NCI-H774 (cell line): ENCODE measurements around the gene TIE1.

Experiments
- DNase-seq: peaks from one replicate; lab custom pipeline; 2025; lab: John Stamatoyannopoulos, UW

Gene TIE1

DNA sequence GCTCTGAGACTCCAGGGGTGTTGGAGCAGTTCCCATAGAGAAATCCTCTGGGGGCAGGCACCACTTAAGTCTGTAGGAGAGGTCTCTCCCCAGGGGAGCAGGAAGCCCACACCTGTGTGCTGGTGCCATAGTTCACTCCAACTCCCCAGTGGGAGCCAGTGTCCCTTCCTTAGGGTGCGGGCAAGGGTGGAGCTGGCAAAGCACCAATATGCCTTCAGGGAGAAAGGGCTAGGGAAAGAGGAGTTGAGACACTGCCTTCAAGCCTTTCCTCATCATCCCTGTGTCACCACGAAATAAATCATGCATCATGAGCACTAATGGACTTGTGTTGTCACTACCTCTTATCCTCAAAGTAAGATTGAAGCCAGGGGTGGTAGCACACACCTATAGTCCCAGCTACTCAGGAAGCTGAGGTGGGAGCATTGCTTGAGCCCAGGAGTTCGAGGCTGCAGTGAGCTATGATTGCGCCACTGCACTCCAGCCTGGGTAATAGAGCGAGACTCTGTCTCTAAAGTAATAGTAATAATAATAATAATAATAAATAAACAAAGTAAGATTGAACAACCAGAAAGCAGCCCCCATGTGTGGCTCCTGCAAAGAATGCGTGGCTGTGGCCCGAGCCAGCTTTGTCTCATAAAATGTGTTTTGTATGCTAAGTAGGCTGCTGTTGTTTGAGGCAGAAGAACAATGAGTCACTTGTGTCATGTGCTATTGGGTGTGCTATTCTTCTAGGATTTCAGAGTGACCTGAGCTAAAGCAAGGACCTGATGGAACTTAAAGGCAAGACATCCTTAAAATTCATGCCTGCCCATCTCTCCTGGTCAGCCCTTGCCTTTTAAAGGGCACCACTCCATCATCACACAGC, 6.7 kb upstream of the TIE1 start:
- no peak for DNase-seq

- no peak for DNase-seq
Observed at GRCh38 chr1:43294761-43295160, 6.0 kb upstream of the TIE1 start.

DNA sequence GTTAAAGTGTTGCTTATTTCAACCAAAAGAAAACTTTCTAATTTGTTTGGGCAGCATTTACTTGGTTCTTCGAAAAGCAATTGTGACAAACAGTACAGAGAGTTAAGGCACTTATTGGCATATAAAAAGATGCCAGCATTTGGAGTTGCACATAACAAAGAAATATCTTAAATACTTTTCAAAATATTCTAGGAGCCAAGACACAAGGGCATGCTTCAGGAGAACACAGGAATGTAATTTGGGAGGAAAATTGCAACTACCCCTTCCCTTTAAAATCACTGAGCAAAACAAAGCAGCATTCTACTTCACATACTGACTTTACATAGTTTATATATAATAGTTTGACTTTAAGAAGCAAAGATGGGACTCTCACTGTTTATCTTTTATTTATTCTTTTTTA, 4.6 kb upstream of the TIE1 start:
- no peak for DNase-seq

DNA sequence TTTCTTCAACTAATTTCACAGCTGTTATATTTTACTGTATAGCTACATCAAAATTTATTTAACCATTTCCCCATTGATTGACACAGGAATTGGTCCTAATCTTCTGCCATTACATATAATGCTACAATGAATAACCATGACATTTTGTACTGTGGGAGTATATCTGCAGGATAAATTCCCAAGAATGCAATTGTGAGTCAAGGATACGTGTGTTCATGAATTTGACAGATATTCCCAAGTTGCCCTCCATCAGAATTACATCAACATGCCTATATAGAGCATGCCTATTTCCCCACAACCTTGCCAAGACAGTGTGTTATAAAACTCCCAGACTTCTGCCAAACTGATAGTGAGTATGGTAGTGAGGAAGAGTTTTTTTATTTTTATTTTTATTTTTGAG, 2.7 kb upstream of the TIE1 start:
- DNase-seq: no peak

DNA sequence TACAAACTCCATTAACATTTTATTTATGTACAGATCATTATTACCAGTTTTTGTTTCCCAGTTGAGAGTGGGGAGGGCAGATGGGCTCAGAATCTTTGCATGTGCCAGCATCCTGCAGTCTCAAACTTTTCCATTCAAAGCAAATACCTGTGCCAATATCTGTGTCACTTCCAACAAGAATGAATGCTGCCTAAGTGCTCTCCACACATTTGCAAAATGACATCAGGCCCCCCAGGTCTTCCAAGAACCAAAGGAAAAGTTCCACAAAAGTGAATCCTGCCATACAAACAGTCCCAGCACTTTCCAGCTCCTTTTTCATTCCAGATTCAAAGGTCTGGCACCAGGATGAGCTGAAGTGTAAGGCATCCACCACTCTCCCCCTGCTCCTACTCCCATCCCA, 1.7 kb upstream of the TIE1 start:
- no peak for DNase-seq

GRCh38 chr1:43302201-43302600, 1.4 kb downstream of the TIE1 start:
- DNase-seq: no peak

DNA sequence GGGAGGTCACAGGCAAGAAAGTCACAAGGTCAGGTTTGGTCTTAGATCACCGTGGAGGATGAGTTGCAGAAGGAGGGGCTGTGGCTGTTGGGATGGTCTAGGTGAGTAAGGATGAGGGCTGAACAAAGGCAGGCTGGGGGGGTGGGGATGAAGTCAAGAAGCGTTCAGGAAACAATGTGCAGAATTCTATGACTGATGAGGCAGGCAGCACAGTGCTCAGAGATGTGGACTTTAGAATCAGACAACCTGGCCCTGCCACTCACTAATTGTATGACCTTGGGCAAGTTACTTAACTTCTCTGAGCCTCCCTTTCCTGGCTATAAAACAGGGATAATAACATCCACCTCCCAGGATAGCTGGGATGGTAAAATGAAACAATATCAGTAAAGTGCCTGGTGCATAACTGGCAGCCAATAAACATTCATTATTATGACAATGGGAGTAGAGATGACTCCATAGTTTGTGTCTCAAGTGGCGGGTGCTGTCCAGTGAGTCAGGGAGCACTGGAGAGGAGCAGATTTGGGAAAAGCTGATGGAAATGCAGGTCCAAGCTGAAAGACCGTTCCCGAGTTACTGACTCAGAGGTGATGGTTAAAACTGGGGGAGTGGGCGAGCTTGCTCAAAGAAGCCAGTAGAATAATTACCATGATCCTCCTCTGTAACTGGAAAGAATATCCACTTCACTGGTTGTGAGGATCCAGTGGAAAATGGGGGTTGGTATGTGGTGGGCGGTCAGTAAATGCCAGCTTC, 2.1 kb downstream of the TIE1 start:
- DNase-seq: no peak

DNA sequence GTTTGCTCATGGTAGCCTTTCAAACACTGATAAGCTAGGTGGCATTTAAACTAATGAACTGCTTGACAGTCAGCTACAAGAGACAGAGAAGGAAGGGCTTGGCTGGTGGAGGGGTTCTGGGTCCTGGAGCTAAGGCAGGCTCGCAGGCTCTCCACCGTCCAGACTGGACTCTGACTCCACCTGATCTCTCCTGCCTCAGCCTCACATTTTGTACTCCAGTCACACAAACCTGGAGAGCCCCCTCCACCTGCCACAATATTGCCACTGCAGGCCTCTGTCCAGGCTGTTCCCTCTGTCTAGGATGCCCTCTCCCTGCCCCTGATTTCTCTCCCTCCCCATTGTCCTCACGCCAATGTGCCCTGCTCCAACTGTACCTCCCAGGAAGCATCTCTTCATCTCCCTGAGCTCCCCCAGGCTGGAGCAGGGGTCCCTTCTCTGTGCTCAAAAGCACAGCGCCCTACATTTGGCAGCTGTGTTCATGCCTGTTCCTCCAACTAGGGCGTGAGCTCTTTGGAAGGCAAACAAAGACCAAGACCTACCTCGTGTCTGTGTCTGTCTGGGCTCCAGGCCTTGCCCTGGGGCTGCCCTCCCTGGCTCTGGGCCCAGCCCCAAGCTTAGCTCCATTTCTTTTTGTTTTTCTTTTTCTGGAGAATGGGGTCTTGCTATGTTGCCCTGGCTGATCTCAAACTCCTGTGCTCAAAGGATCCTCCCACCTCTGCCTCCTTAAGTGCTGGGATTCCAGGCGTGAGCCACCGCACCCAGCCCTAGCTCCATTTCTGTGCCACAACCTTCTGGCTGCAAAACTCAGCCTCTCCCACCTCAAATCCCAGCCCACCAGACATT, 2.9 kb downstream of the TIE1 start:
- no peak for DNase-seq

DNA sequence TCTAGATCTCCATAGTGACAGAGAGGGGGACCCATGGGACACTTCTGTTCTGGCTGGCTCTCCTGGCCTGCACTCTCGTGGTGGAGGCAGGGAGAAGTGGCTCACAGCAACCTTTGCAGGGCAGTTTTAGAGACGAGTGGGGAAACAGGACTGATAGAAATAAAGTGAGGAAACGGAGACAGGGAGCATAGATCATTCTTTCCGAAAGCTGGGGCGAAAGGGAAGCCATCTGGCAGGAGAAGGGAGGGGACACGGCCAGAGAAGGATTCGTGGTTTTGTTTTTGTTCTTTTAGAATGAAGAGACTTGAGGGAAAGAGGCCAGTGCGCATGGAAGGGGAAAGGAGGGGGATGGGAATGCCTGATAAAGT, 3.5 kb downstream of the TIE1 start:
- DNase-seq: no peak

DNA sequence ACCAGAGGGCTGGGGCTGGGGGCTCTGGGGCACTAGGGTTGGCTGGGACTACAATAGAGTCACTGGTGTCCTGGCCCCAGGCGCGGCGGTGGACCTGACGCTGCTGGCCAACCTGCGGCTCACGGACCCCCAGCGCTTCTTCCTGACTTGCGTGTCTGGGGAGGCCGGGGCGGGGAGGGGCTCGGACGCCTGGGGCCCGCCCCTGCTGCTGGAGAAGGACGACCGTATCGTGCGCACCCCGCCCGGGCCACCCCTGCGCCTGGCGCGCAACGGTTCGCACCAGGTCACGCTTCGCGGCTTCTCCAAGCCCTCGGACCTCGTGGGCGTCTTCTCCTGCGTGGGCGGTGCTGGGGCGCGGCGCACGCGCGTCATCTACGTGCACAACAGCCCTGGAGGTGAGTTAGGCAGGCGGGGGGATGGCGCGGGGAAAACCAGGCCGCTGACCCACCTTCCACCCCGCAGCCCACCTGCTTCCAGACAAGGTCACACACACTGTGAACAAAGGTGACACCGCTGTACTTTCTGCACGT, 4.1 kb downstream of the TIE1 start:
- no peak for DNase-seq

- DNase-seq: no peak
Observed at GRCh38 chr1:43305461-43305860, 4.7 kb downstream of the TIE1 start.

GRCh38 chr1:43305926-43306687, 5.3 kb downstream of the TIE1 start:
- no peak for DNase-seq

- no peak for DNase-seq
Observed at GRCh38 chr1:43306688-43307457, 6.1 kb downstream of the TIE1 start.

DNA sequence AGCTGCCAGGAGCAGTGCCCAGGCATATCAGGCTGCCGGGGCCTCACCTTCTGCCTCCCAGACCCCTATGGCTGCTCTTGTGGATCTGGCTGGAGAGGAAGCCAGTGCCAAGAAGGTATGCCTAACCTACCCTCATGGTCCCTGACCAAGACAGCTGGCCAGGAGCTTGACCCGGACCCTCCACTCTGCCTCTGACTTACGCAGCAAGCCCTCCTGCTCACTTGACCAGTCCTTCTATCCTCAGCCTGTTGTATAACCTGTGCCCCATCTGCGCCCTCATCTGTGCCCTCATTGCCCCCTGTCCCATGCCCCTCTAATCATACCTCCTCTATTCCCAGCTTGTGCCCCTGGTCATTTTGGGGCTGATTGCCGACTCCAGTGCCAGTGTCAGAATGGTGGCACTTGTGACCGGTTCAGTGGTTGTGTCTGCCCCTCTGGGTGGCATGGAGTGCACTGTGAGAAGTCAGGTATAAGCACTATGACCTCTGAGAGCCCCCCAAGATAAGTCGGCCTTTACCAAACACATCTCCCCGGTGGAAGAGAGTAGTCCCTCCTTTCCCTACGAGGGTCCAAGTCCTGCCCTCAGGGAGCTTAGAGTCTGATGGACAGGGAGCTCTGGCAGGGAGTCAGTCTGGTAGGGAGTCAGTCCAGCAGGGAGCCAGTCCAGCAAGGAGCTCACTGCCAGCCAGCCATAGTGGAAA, 6.8 kb downstream of the TIE1 start:
- no peak for DNase-seq

GRCh38 chr1:43308635-43309404, 8.0 kb downstream of the TIE1 start:
- no peak for DNase-seq

DNA sequence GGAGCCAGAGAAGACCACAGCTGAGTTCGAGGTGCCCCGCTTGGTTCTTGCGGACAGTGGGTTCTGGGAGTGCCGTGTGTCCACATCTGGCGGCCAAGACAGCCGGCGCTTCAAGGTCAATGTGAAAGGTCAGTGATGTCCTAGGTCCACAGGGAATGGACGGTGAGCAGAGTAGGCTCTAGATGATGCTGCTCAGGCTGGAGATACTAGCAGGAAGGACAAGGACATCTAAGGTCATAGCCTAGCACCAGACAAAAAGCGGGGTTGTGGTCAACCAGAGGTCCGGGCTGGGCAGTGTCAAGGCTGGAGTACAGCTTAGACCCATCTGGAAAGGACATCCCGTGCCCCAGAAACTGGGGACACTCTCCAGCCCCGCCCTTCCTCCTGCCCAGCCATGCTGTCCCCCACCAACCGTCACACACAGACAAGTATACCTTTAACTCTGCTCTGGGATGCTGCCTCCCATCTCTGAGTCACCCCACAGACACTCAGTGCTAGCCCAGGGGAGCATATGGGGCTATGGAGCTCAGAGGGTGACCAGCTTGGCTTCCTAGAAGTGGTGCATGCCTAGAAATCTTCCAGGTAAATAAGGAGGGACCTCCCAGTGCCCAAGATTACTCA, 8.7 kb downstream of the TIE1 start:
- no peak for DNase-seq

- no peak for DNase-seq
Observed at GRCh38 chr1:43311521-43311920, 10.7 kb downstream of the TIE1 start.

GRCh38 chr1:43312212-43312623, 11.4 kb downstream of the TIE1 start:
- DNase-seq: no peak
